GM19324 (cell line): ENCODE measurements around the gene NRXN3.

ENCODE experiments used
- ATAC-seq: cut with Tn5 transposase; IDR thresholded peaks from one replicate; pipeline ENCODE4 v1.9.1; 2021; ENCODE audit warnings: mild to moderate bottlenecking, moderate library complexity; ENCODE audit not compliant: unreplicated experiment, low FRiP score

The NRXN3 gene

DNA sequence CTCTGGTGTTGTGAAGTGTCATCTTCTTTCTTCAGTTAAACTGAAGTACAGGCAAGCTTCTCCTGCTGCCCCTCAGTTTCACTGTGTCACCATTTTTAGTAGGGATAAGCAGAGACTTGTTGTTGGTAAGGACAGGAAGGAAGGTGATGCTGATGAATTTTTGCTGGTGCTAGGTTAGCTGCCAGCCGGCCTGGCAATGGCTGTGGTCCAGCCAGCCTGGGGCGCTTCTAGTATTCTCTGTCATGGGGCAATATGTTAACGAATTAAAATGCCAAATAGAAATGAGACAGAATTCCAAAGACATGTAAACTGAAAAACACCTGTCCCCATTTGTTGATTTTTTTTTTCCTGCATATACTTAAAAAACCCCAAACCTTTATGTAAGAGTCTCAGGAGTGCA, 1438.3 kb downstream of the NRXN3 start:
- ATAC-seq, result no peak

GRCh38 chr14:79613625-79614024, 1443.5 kb downstream of the NRXN3 start:
- ATAC-seq, result no peak

- ATAC-seq, result no peak
These were observed 1444.3 kb downstream of the NRXN3 start for GRCh38 chr14:79614448-79614847.

DNA sequence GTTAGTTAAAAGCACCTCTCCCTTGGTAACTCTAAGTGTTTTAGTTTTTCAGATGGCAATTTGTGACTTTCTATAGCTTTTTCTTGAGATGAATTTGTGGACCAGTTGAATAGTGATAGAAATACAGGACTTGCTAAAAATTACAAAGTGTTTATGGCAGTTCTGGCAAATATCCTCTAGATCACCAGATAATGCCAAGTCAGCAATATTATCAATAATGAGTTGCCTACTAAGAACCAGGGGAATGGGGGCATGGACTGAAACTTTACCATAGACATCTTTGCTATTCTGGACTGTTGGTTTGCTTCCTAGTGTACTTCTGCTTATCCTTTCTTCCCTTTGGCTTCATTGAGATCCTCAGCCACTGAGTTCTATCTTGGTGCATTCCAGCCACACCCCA, 1456.9 kb downstream of the NRXN3 start:
- no peak for ATAC-seq

DNA sequence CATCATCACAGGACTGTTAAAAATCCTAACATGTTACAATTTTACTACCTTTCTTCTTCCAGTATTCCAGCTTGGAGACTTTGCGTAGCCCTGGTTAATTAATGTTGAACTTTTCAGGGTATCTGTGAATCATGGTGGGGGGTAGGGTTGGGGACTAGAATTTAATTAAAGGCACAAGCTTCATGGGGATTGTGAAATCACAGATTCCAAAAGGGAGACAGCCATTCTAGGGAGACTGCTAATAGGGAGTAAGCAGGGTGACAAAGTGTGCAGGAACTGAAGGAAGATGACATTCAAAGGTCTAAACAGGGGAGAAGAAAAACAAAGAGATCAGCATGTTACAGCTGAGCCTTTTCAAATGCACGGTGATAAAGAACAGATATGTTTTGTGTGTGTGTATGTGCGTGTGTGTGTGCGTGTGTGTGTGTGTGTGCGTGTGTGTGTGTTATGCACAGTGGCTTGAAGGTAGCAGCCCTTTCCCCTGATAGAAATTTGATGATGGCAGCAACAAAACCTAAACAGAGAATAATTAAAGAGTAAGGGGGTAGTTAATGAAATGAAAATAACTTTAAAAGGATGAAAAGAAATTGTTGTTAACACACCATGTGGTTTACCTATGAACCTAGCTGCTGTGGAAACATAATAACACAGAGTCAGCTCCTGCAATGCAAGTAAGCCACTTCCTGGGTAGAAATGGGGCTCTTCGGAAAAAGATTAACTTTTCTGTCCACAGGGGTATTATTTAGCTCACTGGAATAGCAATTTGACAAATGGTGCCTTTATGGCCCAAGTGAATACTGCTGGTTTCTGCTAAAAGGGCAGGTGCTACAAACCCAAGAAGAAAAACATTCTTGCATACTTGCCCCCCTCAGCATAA, 1459.5 kb downstream of the NRXN3 start:
- ATAC-seq, result no peak

- no peak for ATAC-seq
These were observed 1460.3 kb downstream of the NRXN3 start for GRCh38 chr14:79630288-79630960.

DNA sequence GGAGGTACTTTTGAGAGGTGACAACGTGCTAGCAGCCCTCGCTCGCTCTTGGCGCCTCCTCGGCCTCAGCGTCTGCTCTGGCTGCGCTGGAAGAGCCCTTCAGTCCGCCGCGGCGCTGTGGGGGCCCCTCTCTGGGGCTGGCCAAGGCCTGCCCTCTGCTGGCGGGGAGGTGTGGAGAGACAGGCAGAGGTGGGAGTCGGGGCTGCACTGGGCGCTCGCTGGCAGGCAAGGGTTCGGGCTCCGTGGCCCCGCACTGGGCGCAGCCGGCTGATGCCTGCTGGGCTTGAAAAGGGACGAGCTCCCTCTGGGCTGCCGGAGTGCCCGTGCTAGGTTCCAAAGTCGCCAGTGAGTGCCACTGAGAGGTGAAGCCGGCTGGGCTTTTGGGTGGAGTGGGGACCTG, 1461.1 kb downstream of the NRXN3 start:
- no peak for ATAC-seq

DNA sequence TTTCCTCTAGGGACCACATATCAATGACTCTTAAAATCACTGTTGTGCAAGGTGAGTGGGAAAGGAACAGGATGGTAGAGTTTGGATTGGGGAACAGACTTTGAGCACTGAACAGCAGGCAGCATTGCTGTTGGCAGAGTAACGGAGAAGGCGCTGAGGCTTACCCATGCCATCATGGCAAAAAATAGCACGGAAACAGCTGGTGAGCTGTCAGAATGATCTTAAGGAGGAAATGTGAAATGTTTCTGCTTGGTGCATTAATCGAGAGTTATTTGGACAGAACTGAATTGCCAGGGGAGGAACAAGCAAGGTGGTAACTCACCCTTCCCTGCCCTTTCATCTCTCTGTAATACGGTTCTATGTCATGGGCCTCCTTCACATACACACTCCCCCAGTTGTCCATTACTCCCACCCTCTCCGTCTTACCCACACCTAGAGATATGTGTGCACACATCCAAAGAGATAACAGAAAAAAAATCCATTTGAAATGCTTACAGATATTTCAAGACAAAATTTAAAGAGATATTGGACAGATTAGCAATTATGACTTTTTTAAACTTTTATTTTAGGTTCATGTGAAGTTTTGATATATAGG, 1468.6 kb downstream of the NRXN3 start:
- no peak for ATAC-seq

DNA sequence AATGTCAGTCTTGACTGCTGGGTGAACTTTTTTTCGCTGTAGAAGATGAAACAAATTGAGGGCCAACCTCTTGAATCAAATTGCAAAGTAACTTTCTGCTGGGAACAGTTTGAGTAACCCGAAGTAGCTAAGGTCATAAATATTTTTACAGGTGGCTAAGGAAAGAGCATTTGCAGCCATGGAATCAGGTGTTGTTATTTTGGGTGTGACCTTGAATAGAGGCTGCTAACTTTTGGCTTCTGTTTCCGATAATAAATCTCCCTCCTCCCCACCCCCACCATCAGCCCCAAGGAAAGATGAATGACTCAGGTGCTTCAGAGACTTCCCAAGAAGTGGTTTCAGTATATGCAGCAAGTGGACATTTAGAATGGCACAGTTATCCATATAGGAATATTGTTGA, 1469.4 kb downstream of the NRXN3 start:
- no peak for ATAC-seq

- ATAC-seq, result no peak
These were observed 1471.2 kb downstream of the NRXN3 start for GRCh38 chr14:79641371-79641770.

DNA sequence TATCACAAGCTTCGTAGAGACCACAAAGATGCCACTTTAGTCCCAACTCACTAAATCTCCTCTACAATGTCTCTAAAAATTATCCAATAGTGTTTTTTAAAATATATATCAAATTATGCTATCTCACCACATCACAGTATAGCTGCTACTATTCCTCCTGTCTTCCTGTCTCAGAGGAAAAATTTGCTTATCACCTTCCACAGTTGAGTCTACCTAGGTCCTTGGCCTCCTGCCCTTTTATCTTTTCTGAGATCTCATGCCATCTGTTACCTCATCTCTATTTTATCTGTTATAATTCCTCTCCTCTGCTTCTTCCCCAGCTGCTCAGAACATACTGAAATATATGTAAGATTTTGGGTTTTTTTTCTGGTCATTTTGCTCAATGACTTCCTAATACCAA, 1473.0 kb downstream of the NRXN3 start:
- ATAC-seq, result no peak

- ATAC-seq, result no peak
These were observed 1475.7 kb downstream of the NRXN3 start for GRCh38 chr14:79645753-79646362.

GRCh38 chr14:79649856-79650255, 1479.7 kb downstream of the NRXN3 start:
- ATAC-seq, result no peak

DNA sequence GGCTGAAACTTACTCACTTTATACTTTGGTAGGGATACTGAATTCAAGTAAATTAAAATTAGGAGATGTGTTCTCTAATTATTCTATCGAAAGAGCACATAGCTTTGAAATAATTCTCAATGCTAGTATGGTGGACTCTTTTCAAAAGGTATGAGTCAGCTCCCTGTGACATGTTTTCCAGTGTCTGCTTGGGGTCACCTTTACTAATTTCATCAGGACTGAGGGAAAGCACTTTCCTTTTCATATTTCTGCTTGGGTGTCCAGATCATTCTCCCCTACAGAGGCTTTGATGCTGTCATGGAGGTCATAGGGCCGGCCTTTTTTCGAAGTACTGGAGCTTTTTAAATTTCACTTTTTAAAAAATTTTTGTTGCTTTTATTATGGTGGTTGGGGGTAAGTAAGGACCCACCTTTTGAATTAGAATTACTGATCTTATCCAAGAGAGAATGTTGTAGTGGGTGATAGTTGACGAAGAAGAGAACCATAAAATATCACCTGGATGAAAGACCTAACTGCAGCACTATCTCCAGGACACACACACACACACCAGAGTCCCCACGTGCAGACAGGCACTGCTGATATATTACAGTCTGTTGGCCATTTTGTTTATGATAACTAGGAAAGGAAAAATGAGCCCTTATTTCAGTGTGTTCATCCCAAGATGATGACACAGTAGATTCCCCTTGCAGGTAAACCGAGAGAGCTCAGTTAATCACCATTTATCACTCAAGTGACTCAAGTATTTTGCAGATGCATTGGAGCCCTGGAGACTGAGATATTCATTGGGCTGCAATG, 1482.5 kb downstream of the NRXN3 start:
- ATAC-seq, result no peak

DNA sequence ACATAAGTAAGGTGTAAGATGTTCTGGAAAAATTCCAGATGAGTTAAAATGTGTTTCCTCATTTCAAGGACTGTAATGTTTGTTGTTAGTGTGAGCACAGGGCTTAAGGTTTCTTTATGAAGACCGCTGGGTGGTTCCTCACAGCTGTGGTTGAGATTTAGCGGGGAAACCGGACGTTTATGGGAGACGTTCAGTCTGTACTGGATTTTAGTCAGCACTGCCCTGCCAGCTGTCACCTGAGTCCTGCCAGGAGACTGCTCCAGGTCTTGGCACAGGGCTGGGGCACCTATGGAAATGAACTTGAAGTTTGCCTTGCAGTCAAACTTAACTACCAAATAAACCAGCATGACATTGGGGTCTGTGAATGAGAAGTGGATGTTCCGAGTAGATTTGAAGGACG, 1485.9 kb downstream of the NRXN3 start:
- no peak for ATAC-seq

GRCh38 chr14:79656496-79656895, 1486.3 kb downstream of the NRXN3 start:
- no peak for ATAC-seq

DNA sequence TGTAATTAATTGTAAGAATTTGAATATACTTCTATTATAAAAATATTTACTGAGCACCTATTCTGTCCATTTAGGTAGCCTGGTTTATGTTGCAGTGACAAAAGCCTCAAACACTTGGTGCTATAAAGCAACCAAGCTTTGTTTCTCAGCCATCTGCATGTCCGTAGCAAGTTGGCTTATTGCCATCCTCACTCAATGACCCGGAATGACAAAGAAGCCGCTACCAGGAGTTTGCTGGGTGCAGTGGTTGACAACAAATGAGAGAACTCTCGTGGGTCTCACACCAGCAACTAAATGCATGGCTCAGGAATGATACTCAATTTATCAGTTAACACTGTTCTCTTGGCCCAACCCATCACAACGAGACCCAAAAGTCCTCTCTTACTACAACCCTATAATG, 1488.0 kb downstream of the NRXN3 start:
- ATAC-seq, result no peak

GRCh38 chr14:79658769-79659168, 1488.6 kb downstream of the NRXN3 start:
- ATAC-seq, result no peak

GRCh38 chr14:79660053-79660939, 1490.1 kb downstream of the NRXN3 start:
- no peak for ATAC-seq
